C4-2B (cell line): ENCODE results near the gene ATP2A2.

ENCODE experiments used
- ZFX ChIP-seq: fragments of 450-650 bp; IDR thresholded peaks from 2 replicates; pipeline ENCODE4 v1.6.1; 2017
- TF ChIP-seq, protein P1 (sequence below): fragments of 450-650 bp; conservative IDR thresholded peaks from 2 replicates; pipeline ENCODE4 v1.5.1; 2017; ENCODE audit warnings: mild to moderate bottlenecking

DNA sequence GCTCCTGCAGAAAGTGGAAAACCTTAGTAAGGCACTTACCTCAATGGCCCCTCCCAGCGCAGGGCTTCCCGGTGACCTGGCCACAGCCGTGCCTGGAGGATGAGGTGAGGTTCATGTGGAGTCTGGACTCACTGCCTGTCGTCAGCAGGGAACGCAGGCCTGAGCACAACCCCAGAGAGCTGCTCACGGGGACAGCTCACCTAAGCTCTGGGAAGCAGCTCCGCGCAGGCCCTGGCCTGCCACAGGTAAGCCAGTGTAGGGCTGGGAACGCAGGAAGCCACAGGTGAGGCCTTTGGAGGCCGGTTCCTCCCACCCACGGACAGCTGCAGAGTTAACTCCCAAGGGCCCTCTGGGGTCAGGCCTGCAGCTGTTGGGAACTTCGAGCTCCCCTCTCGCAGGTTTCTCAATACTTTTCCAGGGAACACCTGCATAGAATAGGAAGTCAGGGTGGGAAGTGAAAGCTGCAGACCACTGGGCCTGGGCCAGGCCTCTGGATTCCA is 89.7 kb downstream of the ATP2A2 start:
- TF ChIP-seq, protein P1, sequence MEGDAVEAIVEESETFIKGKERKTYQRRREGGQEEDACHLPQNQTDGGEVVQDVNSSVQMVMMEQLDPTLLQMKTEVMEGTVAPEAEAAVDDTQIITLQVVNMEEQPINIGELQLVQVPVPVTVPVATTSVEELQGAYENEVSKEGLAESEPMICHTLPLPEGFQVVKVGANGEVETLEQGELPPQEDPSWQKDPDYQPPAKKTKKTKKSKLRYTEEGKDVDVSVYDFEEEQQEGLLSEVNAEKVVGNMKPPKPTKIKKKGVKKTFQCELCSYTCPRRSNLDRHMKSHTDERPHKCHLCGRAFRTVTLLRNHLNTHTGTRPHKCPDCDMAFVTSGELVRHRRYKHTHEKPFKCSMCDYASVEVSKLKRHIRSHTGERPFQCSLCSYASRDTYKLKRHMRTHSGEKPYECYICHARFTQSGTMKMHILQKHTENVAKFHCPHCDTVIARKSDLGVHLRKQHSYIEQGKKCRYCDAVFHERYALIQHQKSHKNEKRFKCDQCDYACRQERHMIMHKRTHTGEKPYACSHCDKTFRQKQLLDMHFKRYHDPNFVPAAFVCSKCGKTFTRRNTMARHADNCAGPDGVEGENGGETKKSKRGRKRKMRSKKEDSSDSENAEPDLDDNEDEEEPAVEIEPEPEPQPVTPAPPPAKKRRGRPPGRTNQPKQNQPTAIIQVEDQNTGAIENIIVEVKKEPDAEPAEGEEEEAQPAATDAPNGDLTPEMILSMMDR, result no peak
- TF ChIP-seq ZFX, result no peak
